Neural progenitor cell (in vitro differentiated cells): Measurements from ENCODE around the gene GPX7. TPM values are rescaled to one million over a fixed set of nuclear protein-coding genes. Genes with fewer than 3 reads are reported as not detected.

Experiments
- DNase-seq: peaks from one replicate; pipeline ENCODE4 v3.0.0-alpha.2; 2016; ENCODE audit warnings: low spot score
- H2AFZ ChIP-seq: fragments of 200-600 bp; sonication (generic); replicated peaks from 2 replicates; pipeline ENCODE4 v1.6.1; 2016; ENCODE audit warnings: antibody characterized with exemption
- H3F3A ChIP-seq: fragments of 200-600 bp; sonication (generic); 2 replicates; pipeline ENCODE4 v1.6.1; 2016; ENCODE audit warnings: antibody characterized with exemption, low read depth
- H3K27ac ChIP-seq: fragments of 200-600 bp; sonication (generic); 2 replicates; pipeline ENCODE4 v1.5.1; 2016; ENCODE audit warnings: mild to moderate bottlenecking
- H3K27me3 ChIP-seq: fragments of 200-600 bp; sonication (generic); 2 replicates; pipeline ENCODE4 v1.6.1; 2016; ENCODE audit warnings: mild to moderate bottlenecking, moderate library complexity
- H3K36me3 ChIP-seq: fragments of 200-600 bp; sonication (generic); 2 replicates; pipeline ENCODE4 v1.5.1; 2016
- H3K4me1 ChIP-seq: fragments of 200-600 bp; sonication (generic); 2 replicates; pipeline ENCODE4 v1.6.1; 2016; ENCODE audit warnings: mixed run types
- H3K4me2 ChIP-seq: fragments of 200-600 bp; sonication (generic); 2 replicates; pipeline ENCODE4 v1.6.1; 2016
- H3K4me3 ChIP-seq: fragments of 200-600 bp; sonication (generic); 2 replicates; pipeline ENCODE4 v1.5.1; 2016
- H3K79me2 ChIP-seq: fragments of 200-600 bp; sonication (generic); 2 replicates; pipeline ENCODE4 v1.6.1; 2016; ENCODE audit warnings: low read depth
- H3K9ac ChIP-seq: fragments of 200-600 bp; sonication (generic); 2 replicates; pipeline ENCODE4 v1.6.1; 2016
- H3K9me3 ChIP-seq: fragments of 200-600 bp; sonication (generic); 2 replicates; pipeline ENCODE4 v1.5.1; 2016; ENCODE audit warnings: low read depth
- H4K20me1 ChIP-seq: fragments of 200-600 bp; sonication (generic); 2 replicates; pipeline ENCODE4 v1.6.1; 2016; ENCODE audit warnings: low read depth
- H3K27ac Mint-ChIP-seq: 3 replicates; pipeline ENCODE4 v1.8.0; 2021; ENCODE audit warnings: mixed read lengths
- H3K27me3 Mint-ChIP-seq: 2 replicates; pipeline ENCODE4 v1.8.0; 2022; ENCODE audit warnings: low read depth, mild to moderate bottlenecking, inconsistent platforms, moderate library complexity, mixed read lengths; ENCODE audit not compliant: insufficient read depth
- H3K36me3 Mint-ChIP-seq: 3 replicates; pipeline ENCODE4 v1.8.0; 2021; ENCODE audit warnings: mixed read lengths
- H3K4me1 Mint-ChIP-seq: 3 replicates; pipeline ENCODE4 v1.8.0; 2021; ENCODE audit warnings: mixed read lengths
- H3K4me3 Mint-ChIP-seq: 3 replicates; pipeline ENCODE4 v1.8.0; 2021; ENCODE audit warnings: mild to moderate bottlenecking, moderate library complexity, mixed read lengths
- H3K9me3 Mint-ChIP-seq: 3 replicates; pipeline ENCODE4 v1.8.0; 2020; ENCODE audit warnings: mixed read lengths
- EZH2 ChIP-seq: fragments of 200-600 bp; sonication (generic); IDR thresholded peaks from 2 replicates; pipeline ENCODE4 v1.6.1; 2017; ENCODE audit warnings: antibody characterized with exemption, mild to moderate bottlenecking, moderate library complexity
- EZH2phosphoT487 ChIP-seq: fragments of 200-600 bp; sonication (generic); IDR thresholded peaks from 2 replicates; pipeline ENCODE4 v1.6.1; 2017; ENCODE audit warnings: antibody characterized with exemption
- total RNA-seq: library from RNA; depleted of rRNA; stranded (reverse); fragments of >200 nt; gene quantifications from 2 replicates; pipeline ENCODE4 v1.2.3, GENCODE V29; 2015; ENCODE audit warnings: low replicate concordance
- TF ChIP-seq, protein P1 (sequence below): fragments of 200-600 bp; sonication (generic); IDR thresholded peaks from 2 replicates; pipeline ENCODE4 v1.5.1; 2017; ENCODE audit warnings: antibody characterized with exemption, mild to moderate bottlenecking

The GPX7 gene
- total RNA-seq, 1 donor from 2014 or later, result 21.9 TPM

DNA sequence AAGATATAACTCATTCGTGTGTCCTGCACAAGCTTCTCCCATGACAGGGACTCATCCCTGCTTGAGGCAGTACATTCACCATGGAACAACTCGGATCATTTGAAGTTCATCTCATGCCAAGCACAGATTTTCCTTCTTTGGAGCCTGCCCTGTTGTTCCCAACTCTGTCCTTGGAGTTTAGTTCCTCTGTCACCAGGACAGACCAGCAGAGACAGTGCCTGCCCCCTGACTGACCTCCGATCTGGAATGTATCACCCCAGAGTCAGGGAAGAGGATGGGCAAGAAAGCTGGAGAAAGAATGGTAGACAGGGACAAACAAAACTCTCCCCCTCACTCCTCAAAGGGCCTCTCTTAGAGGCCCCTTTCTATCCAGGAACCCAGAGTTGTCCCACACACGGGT, 35.8 kb downstream of the GPX7 start:
- Mint-ChIP-seq H3K27me3 (peaks cover 18% of the 10 kb centered on the region), H3K9me3 (peaks cover 16% of the 10 kb centered on the region), H3K4me1 (peaks cover 34% of the 10 kb centered on the region), H3K36me3 (no peaks in the 10 kb centered on the region), H3K27ac (no peak overlapping the region), H3K4me3 (no peak overlapping the region)
- H3F3A ChIP-seq, result peaks cover 4% of the 10 kb centered on the region
- H3K4me1 ChIP-seq, result peaks cover 16% of the 10 kb centered on the region
- H3K9me3 ChIP-seq, result no peaks in the 10 kb centered on the region
- H3K27me3 ChIP-seq, result peaks cover 33% of the 10 kb centered on the region
- H3K36me3 ChIP-seq, result no peaks in the 10 kb centered on the region
- no peak overlapping the region for H3K4me2 ChIP-seq
- H3K27ac ChIP-seq, result no peak overlapping the region
- H3K4me3 ChIP-seq, result no peak overlapping the region
- no peak overlapping the region for H2AFZ ChIP-seq
- no peak overlapping the region for H3K9ac ChIP-seq
- H3K79me2 ChIP-seq, result no peaks in the 10 kb centered on the region
- DNase-seq, result no peak
- TF ChIP-seq EZH2, result no peak
- TF ChIP-seq EZH2phosphoT487, result no peak
- TF ChIP-seq, protein P1, sequence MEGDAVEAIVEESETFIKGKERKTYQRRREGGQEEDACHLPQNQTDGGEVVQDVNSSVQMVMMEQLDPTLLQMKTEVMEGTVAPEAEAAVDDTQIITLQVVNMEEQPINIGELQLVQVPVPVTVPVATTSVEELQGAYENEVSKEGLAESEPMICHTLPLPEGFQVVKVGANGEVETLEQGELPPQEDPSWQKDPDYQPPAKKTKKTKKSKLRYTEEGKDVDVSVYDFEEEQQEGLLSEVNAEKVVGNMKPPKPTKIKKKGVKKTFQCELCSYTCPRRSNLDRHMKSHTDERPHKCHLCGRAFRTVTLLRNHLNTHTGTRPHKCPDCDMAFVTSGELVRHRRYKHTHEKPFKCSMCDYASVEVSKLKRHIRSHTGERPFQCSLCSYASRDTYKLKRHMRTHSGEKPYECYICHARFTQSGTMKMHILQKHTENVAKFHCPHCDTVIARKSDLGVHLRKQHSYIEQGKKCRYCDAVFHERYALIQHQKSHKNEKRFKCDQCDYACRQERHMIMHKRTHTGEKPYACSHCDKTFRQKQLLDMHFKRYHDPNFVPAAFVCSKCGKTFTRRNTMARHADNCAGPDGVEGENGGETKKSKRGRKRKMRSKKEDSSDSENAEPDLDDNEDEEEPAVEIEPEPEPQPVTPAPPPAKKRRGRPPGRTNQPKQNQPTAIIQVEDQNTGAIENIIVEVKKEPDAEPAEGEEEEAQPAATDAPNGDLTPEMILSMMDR, result no peak
- no peaks in the 10 kb centered on the region for H4K20me1 ChIP-seq

DNA sequence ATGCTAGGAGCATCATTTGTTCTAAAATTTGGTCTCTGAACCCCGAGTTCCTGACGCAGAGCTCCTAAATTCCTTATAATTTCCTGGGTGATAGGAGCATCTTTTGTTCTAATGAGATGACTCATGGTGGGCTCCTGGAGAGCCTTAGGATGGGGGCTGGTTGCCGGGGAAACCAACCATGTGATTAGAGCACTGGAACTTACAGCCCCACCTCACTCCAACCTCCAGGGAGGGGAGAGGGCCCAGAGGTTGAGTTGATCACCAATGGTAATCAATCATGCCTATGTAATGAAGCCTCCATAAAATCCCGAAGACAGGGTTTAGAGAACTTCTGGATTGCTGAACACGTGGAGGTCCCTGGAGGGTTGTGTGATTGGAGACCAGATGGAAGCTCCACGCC, 38.5 kb downstream of the GPX7 start:
- Histone ChIP-seq H3K9ac (no peak overlapping the region), H3F3A (no peaks in the 10 kb centered on the region), H3K4me3 (no peak overlapping the region), H3K9me3 (no peaks in the 10 kb centered on the region), H3K36me3 (no peaks in the 10 kb centered on the region), H3K79me2 (no peaks in the 10 kb centered on the region), H3K4me2 (no peak overlapping the region), H3K27ac (no peak overlapping the region), H2AFZ (no peak overlapping the region), H3K27me3 (peaks cover 6% of the 10 kb centered on the region), H3K4me1 (peaks cover 16% of the 10 kb centered on the region), H4K20me1 (no peaks in the 10 kb centered on the region)
- Mint-ChIP-seq H3K9me3 (peaks cover 6% of the 10 kb centered on the region), H3K27me3 (peaks cover 5% of the 10 kb centered on the region), H3K4me3 (no peak overlapping the region), H3K4me1 (peaks cover 28% of the 10 kb centered on the region), H3K36me3 (no peaks in the 10 kb centered on the region), H3K27ac (no peak overlapping the region)
- TF ChIP-seq EZH2phosphoT487, result no peak
- TF ChIP-seq EZH2, result no peak
- TF ChIP-seq, protein P1, result no peak
- no peak for DNase-seq

DNA sequence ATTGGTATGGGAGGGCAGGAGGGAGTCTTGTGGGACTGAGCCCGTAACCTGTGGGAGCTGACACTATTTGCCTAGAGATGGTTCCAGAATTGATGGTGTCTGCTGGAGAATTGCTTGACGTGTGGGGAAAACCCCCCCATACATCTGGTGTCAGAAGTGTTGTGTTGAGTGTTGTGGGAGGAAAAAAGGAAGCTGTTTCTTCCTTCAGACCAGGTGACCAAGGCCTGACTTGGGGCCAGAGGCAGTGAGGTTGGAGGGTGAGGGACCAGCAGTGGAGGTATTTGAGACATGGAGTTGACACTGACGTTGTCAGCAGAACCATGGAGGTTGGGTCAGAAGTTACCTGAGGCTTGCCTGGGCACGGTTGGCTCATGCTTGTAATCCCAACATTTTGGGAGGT, 39.1 kb downstream of the GPX7 start:
- Histone ChIP-seq H3K27me3 (peaks cover 5% of the 10 kb centered on the region), H2AFZ (no peak overlapping the region), H3K4me3 (no peak overlapping the region), H3K9ac (no peak overlapping the region), H3K9me3 (no peaks in the 10 kb centered on the region), H3K79me2 (no peaks in the 10 kb centered on the region), H3K27ac (no peak overlapping the region), H4K20me1 (no peaks in the 10 kb centered on the region), H3K4me2 (no peak overlapping the region), H3F3A (no peaks in the 10 kb centered on the region), H3K4me1 (peaks cover 16% of the 10 kb centered on the region), H3K36me3 (no peaks in the 10 kb centered on the region)
- H3K36me3 Mint-ChIP-seq, result no peaks in the 10 kb centered on the region
- H3K9me3 Mint-ChIP-seq, result peaks cover 6% of the 10 kb centered on the region
- H3K4me1 Mint-ChIP-seq, result peaks cover 28% of the 10 kb centered on the region
- H3K27me3 Mint-ChIP-seq, result peaks cover 5% of the 10 kb centered on the region
- H3K4me3 Mint-ChIP-seq, result no peak overlapping the region
- H3K27ac Mint-ChIP-seq, result no peak overlapping the region
- no peak for DNase-seq
- TF ChIP-seq EZH2phosphoT487 (no peak), EZH2 (no peak)
- TF ChIP-seq, protein P1, result no peak
